ENCODE results near the gene HYCC1. TPM values are rescaled to one million over a fixed set of nuclear protein-coding genes. Genes with fewer than 3 reads are reported as not detected.

Gene HYCC1
- total and polyA plus RNA-seq, 9 of the 15 experiments (the other 6 are each of a cell fraction or from before 2014, with no cell fraction given), result 11.2 to 40.6 (median 37.9) TPM

DNA sequence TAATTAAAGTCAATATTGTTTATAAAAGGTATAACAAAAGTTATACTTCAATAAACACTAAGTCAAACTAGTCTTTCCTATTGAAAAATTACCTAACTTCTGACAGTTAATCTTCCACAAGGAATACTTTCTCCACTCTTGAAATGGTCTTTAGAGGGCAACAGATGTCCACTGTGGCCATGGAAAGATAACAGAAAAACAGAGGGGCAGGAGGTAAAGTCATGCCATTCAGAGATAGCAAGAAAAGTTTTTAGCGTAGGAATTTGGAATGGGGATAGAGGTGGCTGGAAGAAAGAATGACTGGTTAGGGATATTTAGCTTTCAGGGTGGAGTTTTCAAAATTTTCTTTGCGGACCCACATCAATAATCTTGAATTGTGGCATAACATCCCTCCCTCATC, 34.7 kb downstream of the HYCC1 start (continued):
- TF ChIP-seq ZNF77 (CRISPR knock-in tag; IDR thresholded peaks at IDR 0.05) (no peak), CBFA2T2 (conservative IDR thresholded peaks at IDR 0.05) (0 out of 2 replicates have a peak, but pooled peaks have one; percentile 24), POLR2AphosphoS5 (IDR thresholded peaks at IDR 0.05; ENCODE audit: control insufficient read depth, insufficient read depth, low read depth, low read length) (0 out of 2 replicates have a peak, but pooled peaks have one; percentile 31), MED1 (CRISPR knock-in tag; IDR thresholded peaks at IDR 0.05; ENCODE audit: borderline replicate concordance) (no peak), HIVEP1 (CRISPR knock-in tag; IDR thresholded peaks at IDR 0.05) (no peak), TGIF2 (CRISPR knock-in tag; IDR thresholded peaks at IDR 0.05) (no peak), NFXL1 (CRISPR knock-in tag; IDR thresholded peaks at IDR 0.05) (no peak)
- TF ChIP-seq, protein P1, sequence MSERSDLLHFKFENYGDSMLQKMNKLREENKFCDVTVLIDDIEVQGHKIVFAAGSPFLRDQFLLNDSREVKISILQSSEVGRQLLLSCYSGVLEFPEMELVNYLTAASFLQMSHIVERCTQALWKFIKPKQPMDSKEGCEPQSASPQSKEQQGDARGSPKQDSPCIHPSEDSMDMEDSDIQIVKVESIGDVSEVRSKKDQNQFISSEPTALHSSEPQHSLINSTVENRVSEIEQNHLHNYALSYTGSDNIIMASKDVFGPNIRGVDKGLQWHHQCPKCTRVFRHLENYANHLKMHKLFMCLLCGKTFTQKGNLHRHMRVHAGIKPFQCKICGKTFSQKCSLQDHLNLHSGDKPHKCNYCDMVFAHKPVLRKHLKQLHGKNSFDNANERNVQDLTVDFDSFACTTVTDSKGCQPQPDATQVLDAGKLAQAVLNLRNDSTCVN (CRISPR knock-in tag; IDR thresholded peaks at IDR 0.05), result no peak
- TF ChIP-seq, protein P2, sequence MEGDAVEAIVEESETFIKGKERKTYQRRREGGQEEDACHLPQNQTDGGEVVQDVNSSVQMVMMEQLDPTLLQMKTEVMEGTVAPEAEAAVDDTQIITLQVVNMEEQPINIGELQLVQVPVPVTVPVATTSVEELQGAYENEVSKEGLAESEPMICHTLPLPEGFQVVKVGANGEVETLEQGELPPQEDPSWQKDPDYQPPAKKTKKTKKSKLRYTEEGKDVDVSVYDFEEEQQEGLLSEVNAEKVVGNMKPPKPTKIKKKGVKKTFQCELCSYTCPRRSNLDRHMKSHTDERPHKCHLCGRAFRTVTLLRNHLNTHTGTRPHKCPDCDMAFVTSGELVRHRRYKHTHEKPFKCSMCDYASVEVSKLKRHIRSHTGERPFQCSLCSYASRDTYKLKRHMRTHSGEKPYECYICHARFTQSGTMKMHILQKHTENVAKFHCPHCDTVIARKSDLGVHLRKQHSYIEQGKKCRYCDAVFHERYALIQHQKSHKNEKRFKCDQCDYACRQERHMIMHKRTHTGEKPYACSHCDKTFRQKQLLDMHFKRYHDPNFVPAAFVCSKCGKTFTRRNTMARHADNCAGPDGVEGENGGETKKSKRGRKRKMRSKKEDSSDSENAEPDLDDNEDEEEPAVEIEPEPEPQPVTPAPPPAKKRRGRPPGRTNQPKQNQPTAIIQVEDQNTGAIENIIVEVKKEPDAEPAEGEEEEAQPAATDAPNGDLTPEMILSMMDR (IDR thresholded peaks at IDR 0.05 in 2 of 3, conservative IDR thresholded peaks at IDR 0.05 in 1 of 3; ENCODE audit: insufficient read depth in 2 of 3, low read depth in 1 of 3, low read length in 3 of 3), result peak in 1 of 3 experiments; percentile 43; a peak in 2 of 6 replicates
- TF ChIP-seq, protein P3, sequence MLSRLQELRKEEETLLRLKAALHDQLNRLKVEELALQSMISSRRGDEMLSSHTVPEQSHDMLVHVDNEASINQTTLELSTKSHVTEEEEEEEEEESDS (CRISPR knock-in tag; IDR thresholded peaks at IDR 0.05), result no peak

All from K562 (cell line).